DOHH2 (cell line): ENCODE measurements around the gene FN1.

ENCODE experiments used
- H3F3A ChIP-seq: fragments of 200-600 bp; sonication (generic), shearing (Covaris generic); 2 replicates; pipeline ENCODE4 v1.6.0; 2016; ENCODE audit warnings: antibody characterized with exemption, mild to moderate bottlenecking; ENCODE audit not compliant: control insufficient read depth, insufficient read depth
- H3K27ac ChIP-seq: fragments of 200-600 bp; sonication (generic); 2 replicates; pipeline ENCODE4 v1.5.1; 2014; ENCODE audit warnings: low read depth, mild to moderate bottlenecking, low read length, moderate library complexity
- H3K27me3 ChIP-seq: fragments of 200-600 bp; sonication (generic); 2 replicates; pipeline ENCODE4 v1.6.1; 2014; ENCODE audit warnings: mild to moderate bottlenecking, low read length, mixed read lengths; ENCODE audit not compliant: control insufficient read depth
- H3K36me3 ChIP-seq: fragments of 200-600 bp; sonication (generic); 2 replicates; pipeline ENCODE4 v1.6.1; 2014; ENCODE audit warnings: mild to moderate bottlenecking, low read length, moderate library complexity, mixed read lengths; ENCODE audit not compliant: control insufficient read depth
- H3K4me1 ChIP-seq: fragments of 200-600 bp; sonication (generic); 2 replicates; pipeline ENCODE4 v1.6.1; 2014; ENCODE audit warnings: mild to moderate bottlenecking, low read length, mixed read lengths; ENCODE audit not compliant: control insufficient read depth
- H3K4me2 ChIP-seq: fragments of 200-600 bp; sonication (generic); 2 replicates; pipeline ENCODE4 v1.6.0; 2014; ENCODE audit warnings: mild to moderate bottlenecking, low read length, moderate library complexity
- H3K4me3 ChIP-seq: fragments of 200-600 bp; sonication (generic); 2 replicates; pipeline ENCODE4 v1.5.1; 2014; ENCODE audit warnings: mild to moderate bottlenecking, low read length, mixed read lengths
- H3K79me2 ChIP-seq: fragments of 200-600 bp; sonication (generic); 2 replicates; pipeline ENCODE4 v1.6.1; 2014; ENCODE audit warnings: mild to moderate bottlenecking, low read length, mixed read lengths; ENCODE audit not compliant: control insufficient read depth
- H3K9me2 ChIP-seq: fragments of 200-600 bp; sonication (generic); replicated peaks from 2 replicates; pipeline ENCODE4 v1.6.1; 2014; ENCODE audit warnings: mild to moderate bottlenecking, low read length, mixed read lengths; ENCODE audit not compliant: control insufficient read depth
- H3K9me3 ChIP-seq: fragments of 200-600 bp; sonication (generic); 2 replicates; pipeline ENCODE4 v1.6.1; 2014; ENCODE audit warnings: antibody characterized with exemption, low read length, mixed read lengths; ENCODE audit not compliant: control insufficient read depth, insufficient read depth
- H4K20me1 ChIP-seq: fragments of 200-600 bp; sonication (generic); 2 replicates; pipeline ENCODE4 v1.6.0; 2014; ENCODE audit warnings: low read depth, mild to moderate bottlenecking, antibody characterized with exemption, low read length, moderate library complexity; ENCODE audit not compliant: control insufficient read depth, insufficient read depth
- EZH2phosphoT487 ChIP-seq: fragments of 200-600 bp; sonication (generic); IDR thresholded peaks from 2 replicates; pipeline ENCODE4 v1.6.1; 2017; ENCODE audit warnings: borderline replicate concordance, mild to moderate bottlenecking, antibody characterized with exemption, low read length, moderate library complexity, mixed read lengths
- TF ChIP-seq, protein P1 (sequence below): fragments of 200-600 bp; sonication (generic); IDR thresholded peaks from one replicate; pipeline ENCODE4 v1.5.1; 2014; ENCODE audit warnings: antibody characterized with exemption, mild to moderate bottlenecking, low read depth, low read length; ENCODE audit not compliant: poor library complexity, severe bottlenecking

FN1 gene

DNA sequence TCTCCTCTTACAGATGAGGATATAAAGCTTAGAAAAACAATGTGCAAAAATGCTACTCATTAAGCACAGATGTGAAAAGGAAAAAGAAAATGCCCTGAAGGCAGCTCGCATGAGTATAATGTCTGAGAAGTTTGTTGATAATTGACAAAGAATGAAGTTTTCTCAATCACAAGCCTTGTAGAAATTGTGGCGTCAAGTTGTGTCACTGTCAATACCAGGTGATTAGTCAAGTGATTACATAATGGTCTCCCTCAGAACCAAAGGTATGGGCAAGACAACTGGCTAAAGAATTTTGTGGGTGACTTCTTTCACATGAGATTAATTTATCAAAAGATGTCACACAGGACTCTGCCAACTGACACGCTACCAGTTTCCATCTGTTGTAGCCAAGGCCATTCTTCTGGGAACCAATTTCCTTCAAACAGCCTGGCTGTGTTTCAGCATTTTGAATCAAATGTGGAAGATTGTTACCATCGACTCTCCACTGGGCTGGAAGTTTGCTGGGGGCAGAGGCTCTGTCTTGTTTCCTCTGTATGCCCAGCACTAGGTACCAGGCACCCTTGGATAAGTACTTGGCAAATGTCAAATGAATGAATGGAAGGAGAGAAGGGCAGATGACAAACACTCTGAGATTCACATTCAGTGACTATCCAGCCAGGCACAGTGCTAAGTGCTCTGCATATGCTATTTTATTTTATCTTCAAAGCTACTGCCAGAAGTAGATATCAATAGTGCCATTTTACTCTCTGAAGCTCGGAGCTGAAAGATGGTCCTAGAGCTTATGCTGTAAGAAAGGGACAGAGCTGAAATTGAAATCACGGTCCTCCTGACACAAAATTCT is 5.9 kb upstream of the FN1 start:
- TF ChIP-seq, protein P1, sequence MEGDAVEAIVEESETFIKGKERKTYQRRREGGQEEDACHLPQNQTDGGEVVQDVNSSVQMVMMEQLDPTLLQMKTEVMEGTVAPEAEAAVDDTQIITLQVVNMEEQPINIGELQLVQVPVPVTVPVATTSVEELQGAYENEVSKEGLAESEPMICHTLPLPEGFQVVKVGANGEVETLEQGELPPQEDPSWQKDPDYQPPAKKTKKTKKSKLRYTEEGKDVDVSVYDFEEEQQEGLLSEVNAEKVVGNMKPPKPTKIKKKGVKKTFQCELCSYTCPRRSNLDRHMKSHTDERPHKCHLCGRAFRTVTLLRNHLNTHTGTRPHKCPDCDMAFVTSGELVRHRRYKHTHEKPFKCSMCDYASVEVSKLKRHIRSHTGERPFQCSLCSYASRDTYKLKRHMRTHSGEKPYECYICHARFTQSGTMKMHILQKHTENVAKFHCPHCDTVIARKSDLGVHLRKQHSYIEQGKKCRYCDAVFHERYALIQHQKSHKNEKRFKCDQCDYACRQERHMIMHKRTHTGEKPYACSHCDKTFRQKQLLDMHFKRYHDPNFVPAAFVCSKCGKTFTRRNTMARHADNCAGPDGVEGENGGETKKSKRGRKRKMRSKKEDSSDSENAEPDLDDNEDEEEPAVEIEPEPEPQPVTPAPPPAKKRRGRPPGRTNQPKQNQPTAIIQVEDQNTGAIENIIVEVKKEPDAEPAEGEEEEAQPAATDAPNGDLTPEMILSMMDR = no peak
- TF ChIP-seq EZH2phosphoT487 = no peak
- peaks cover 15% of the 10 kb centered on the region for H3K27me3 ChIP-seq
- H3K9me3 ChIP-seq = no peaks in the 10 kb centered on the region
- H3K4me2 ChIP-seq = no peak overlapping the region
- H3K27ac ChIP-seq = no peak overlapping the region
- H3K36me3 ChIP-seq = no peaks in the 10 kb centered on the region
- H4K20me1 ChIP-seq = no peaks in the 10 kb centered on the region
- H3K4me3 ChIP-seq = no peak overlapping the region
- H3K4me1 ChIP-seq = no peaks in the 10 kb centered on the region
- H3F3A ChIP-seq = no peaks in the 10 kb centered on the region
- no peaks in the 10 kb centered on the region for H3K9me2 ChIP-seq
- no peaks in the 10 kb centered on the region for H3K79me2 ChIP-seq

DNA sequence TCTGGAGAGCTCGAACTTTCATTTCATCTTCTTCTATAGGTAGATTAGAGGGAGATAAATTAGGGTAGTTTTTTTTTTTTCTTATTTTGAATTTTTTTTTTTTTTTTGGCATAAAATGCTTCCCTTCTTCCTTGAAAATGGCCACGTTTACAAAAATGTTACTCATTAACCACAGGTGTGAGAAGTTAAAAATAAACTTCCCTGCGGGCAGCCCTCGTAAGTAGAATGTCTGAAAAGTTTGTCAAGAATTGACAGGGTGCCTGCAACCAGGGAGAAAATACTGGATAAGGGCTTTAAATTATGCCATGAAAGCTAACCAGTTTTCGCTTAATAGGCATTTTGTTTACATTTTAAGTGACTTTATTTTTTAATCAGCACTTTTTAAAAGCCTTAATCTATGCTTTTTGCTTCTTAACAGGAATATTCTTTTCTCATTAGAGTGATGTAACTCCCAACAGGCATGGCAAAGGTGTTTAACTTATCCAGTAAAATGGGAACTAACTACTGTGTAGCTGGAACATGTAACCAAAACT is 4.2 kb upstream of the FN1 start:
- Histone ChIP-seq H4K20me1 (no peaks in the 10 kb centered on the region), H3K9me2 (no peaks in the 10 kb centered on the region), H3K36me3 (no peaks in the 10 kb centered on the region), H3K4me1 (no peaks in the 10 kb centered on the region), H3K27ac (no peak overlapping the region), H3K4me3 (no peak overlapping the region), H3K27me3 (peaks cover 30% of the 10 kb centered on the region), H3K4me2 (no peak overlapping the region), H3K79me2 (no peaks in the 10 kb centered on the region), H3K9me3 (no peaks in the 10 kb centered on the region), H3F3A (no peaks in the 10 kb centered on the region)
- TF ChIP-seq EZH2phosphoT487 = no peak
- TF ChIP-seq, protein P1 = no peak

DNA sequence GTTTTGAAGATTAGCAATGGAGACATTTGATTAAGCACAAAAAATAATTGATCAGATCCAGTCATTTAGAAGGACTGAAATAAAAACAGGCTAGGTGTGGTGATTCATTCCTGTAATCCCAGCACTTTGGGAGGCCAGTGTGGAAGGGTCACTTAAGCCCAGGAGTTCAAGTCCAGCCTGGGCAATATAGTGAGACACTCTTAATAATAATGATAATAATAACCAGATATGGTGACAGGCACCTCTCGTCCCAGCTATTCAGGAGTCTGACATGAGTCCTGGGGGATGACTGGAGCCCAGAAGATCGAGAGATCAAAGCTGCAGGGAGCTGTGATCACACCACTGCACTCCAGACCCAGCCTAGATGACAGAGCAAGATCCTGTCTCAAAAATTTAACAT is 3.5 kb upstream of the FN1 start:
- H3K4me2 ChIP-seq = no peak overlapping the region

More for the DNA sequence above, 3.5 kb upstream of the FN1 start:
- Histone ChIP-seq H3K4me3 (no peak overlapping the region), H3K27ac (no peak overlapping the region), H3F3A (no peaks in the 10 kb centered on the region), H3K27me3 (peaks cover 36% of the 10 kb centered on the region), H3K36me3 (no peaks in the 10 kb centered on the region), H3K9me3 (no peaks in the 10 kb centered on the region), H3K79me2 (no peaks in the 10 kb centered on the region), H4K20me1 (no peaks in the 10 kb centered on the region), H3K9me2 (no peaks in the 10 kb centered on the region), H3K4me1 (no peaks in the 10 kb centered on the region)
- no peak for TF ChIP-seq EZH2phosphoT487
- TF ChIP-seq, protein P1 = no peak
